Measurements from ENCODE around the gene VPS26B. TPM values are rescaled to one million over a fixed set of nuclear protein-coding genes. Genes with fewer than 3 reads are reported as not detected.

VPS26B gene
- total RNA-seq, 1 donor from 2014 or later = 36.1 TPM

DNA sequence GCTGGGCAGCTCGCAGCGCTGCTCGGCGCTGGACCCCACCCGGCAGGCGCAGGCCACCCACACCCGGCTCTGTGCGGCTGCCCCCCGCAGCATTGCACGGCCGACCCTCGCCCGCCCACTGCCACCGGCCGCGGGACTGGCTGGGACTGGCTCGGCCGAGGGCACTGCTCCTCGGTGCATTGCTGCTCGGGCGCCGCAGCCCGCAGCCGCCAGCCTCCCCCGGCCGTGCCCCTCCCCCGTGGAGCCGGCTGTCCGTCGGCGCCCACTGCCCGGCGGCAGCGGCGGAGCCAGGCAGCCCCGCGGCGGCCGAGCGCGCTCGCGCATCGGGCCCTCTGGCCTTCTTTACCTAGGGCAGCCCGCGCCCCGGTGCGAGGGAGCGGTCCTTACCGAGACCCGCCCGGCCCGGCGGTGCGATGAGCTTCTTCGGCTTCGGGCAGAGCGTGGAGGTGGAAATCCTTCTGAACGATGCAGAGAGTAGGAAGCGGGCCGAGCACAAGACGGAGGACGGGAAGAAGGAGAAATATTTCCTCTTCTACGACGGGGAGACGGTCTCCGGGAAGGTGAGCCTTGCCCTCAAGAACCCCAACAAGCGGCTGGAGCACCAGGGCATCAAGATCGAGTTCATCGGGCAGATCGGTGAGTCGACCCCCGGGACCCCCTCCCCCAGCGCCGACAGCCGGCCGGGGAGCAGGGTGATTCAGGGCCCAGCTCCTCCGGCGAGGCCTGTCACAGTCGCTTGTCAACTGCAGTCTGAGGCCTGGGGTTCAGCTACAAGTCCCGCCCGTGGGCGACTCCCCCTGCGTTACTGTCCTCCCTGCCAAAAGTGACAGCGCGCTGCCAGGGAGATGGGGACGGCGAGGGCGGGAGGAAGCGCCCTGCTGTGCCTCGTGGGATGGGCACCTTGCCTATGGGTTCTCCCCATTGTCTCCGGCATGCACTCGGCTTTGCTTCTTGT lies 516 bp downstream of the VPS26B start:
- DNase-seq (ENCODE audit: extremely low spot score in 2 of 2) = peak in 1 of 2 donors; percentile 89
- no peaks in the 10 kb centered on the region for H3K9me3 ChIP-seq
- H3K27me3 ChIP-seq = no peaks in the 10 kb centered on the region
- H3K27ac ChIP-seq = peak overlapping the region; percentile 95
- intact Hi-C loops (cut with DNase I) = no loop called here
- no peak for TF ChIP-seq CTCF (IDR thresholded peaks at IDR 0.05)
- peak in 1 of 2 donors; percentile 26 for TF ChIP-seq POLR2AphosphoS5 (IDR thresholded peaks at IDR 0.05; ENCODE audit: insufficient read depth in 1 of 2, low read depth in 1 of 2)
- no peaks in the 10 kb centered on the region for H3K36me3 ChIP-seq
- H3K4me3 ChIP-seq = peak overlapping the region; percentile 89
- peaks cover 59% of the 10 kb centered on the region for H3K4me1 ChIP-seq

DNA sequence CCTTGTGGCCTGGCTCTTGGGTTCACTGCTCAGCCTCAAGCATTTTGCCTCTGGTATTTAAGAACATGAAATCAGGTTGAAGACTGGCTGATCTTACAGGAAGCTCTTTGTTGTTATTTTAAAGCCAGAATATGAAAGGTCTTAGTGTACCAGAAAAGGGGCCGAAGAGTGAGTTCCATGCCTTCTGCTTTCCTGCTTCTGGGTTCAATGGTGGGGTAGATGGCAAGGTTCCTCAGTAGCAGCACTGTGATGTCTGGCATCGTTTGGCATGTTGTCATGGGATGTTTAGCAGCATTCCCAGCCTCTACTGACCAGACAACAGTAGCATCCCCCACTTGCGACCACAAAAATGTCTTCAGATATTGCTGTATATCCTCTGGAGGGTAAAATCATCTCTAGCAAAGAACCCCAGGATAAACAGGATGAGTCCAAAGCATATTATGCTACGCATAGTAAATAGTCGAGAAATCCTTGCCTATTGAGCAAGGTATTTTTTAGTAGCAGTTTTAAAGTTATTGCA lies 2.4 kb downstream of the VPS26B start:
- Histone ChIP-seq H3K9me3 (no peaks in the 10 kb centered on the region), H3K27ac (no peak overlapping the region), H3K36me3 (no peaks in the 10 kb centered on the region), H3K27me3 (no peaks in the 10 kb centered on the region), H3K4me3 (no peak overlapping the region), H3K4me1 (peaks cover 76% of the 10 kb centered on the region)
- intact Hi-C loops (cut with DNase I) = no loop called here
- no peak for TF ChIP-seq CTCF (IDR thresholded peaks at IDR 0.05)
- no peak for TF ChIP-seq POLR2AphosphoS5 (IDR thresholded peaks at IDR 0.05; ENCODE audit: insufficient read depth in 1 of 2, low read depth in 1 of 2)
- no peak for TF ChIP-seq POLR2A (IDR thresholded peaks at IDR 0.05)
- peak in 1 of 2 donors; percentile 79 for DNase-seq (ENCODE audit: extremely low spot score in 2 of 2)

GRCh38 chr11:134228625-134229024 lies 4.2 kb downstream of the VPS26B start:
- Histone ChIP-seq H3K9me3 (no peaks in the 10 kb centered on the region), H3K27me3 (no peaks in the 10 kb centered on the region), H3K4me3 (no peak overlapping the region), H3K27ac (no peak overlapping the region), H3K36me3 (no peaks in the 10 kb centered on the region), H3K4me1 (peaks cover 76% of the 10 kb centered on the region)
- TF ChIP-seq POLR2A (IDR thresholded peaks at IDR 0.05) (no peak), POLR2AphosphoS5 (IDR thresholded peaks at IDR 0.05; ENCODE audit: insufficient read depth in 1 of 2, low read depth in 1 of 2) (no peak), CTCF (IDR thresholded peaks at IDR 0.05) (no peak)
- peak in 1 of 2 donors; percentile 25 for DNase-seq (ENCODE audit: extremely low spot score in 2 of 2)
- intact Hi-C loops (cut with DNase I) = no loop called here

DNA sequence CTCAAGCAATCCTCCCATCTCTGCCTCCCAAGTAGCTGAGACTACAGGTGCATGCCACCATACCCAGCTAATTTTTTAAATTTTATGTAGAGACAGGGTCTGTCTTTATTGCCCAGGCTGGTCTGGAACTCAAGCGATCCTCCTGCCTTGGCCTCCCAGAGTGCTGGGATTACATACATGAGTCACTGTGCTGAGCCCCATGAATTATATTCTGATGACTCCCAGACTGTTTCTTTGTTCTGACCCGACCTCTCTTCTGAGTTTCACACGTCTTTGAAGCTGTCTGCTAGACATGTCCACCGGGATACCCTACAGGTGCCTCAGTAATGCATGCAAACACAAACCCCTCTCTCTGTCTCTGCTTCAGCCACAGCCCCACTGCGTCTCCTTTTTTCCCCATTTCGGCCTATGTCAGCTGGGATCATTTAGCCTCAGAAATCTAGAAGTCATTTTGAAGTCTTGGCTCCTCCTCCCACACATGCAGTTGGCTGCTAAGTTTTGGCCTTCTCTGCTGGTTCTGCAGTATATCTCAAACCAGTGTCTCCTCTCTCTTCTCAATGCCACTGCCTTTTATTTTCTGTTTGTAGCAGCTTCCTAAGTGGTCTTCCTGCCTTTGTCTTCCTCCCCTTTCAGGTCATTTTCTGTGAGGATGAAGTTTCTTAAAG lies 4.8 kb downstream of the VPS26B start:
- no peaks in the 10 kb centered on the region for H3K36me3 ChIP-seq
- H3K4me1 ChIP-seq = peaks cover 75% of the 10 kb centered on the region
- DNase-seq (ENCODE audit: extremely low spot score in 2 of 2) = peak in 1 of 2 donors; percentile 16
- no peak overlapping the region for H3K4me3 ChIP-seq
- intact Hi-C loops (cut with DNase I) = no loop called here
- no peak for TF ChIP-seq CTCF (IDR thresholded peaks at IDR 0.05)
- no peak for TF ChIP-seq POLR2A (IDR thresholded peaks at IDR 0.05)
- TF ChIP-seq POLR2AphosphoS5 (IDR thresholded peaks at IDR 0.05; ENCODE audit: insufficient read depth in 1 of 2, low read depth in 1 of 2) = no peak
- H3K27me3 ChIP-seq = no peaks in the 10 kb centered on the region
- no peak overlapping the region for H3K27ac ChIP-seq
- no peaks in the 10 kb centered on the region for H3K9me3 ChIP-seq
